ENCODE results near the gene CTPS1.

Gene CTPS1

GRCh38 chr1:40971966-40972365 is 7.5 kb upstream of the CTPS1 start:
- no peak for DNase-seq

DNA sequence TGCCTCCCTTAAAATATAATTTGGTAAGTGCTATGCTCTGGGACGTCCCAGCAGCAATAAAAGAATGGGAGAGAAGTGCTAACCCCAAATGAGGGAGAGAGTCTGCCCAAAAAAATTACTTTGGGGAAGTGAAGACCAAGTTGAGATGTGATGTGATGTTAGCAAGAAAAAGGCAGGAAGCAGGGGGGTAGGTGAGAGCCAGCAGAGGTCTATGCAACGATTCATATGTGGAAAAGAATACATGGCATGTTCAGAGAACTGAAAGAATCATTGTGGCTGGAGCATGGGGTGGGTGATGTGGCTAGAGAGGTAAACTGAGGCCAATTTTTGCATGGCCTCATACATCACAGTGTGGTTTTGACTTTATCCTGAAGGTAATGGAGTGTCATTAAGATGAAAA is 5.6 kb upstream of the CTPS1 start:
- DNase-seq = no peak

- DNase-seq = no peak
These were observed 4.6 kb upstream of the CTPS1 start for GRCh38 chr1:40974945-40975344.

DNA sequence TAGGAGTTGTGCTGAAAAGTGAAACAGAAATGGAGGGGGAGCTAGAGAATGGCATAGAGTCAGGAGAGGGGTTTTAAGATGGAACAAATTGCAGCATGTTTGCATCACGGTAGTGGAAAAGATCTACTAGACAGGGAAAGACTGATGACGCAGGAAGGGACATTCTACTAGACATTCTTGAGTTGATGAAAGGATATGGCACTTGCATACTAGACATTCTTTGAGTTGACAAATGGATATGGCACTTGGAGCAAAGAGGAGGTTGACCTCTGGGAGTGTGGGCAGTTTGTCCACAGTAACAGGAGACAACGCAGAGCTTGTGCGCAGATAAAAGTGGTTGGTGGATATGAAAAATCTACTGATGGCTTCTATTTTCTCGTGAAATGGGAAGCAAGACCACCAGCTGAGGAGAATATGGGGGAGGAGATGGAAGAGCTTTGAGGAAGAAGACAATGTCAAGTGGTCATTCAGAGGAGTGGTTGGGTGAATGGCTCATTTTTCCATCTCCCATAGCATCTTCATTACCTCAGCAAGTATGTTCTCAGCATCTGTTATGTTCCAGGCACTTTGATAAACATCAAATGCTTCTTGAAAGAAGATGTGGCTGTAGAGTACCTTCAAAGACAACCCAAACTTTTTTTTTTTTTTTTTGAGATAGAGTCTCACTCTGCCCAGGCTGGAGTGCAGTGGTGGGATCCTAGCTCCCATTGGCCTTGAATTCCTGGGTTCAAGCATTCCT is 2.4 kb upstream of the CTPS1 start:
- DNase-seq = no peak

GRCh38 chr1:40977716-40978115 is 1.8 kb upstream of the CTPS1 start:
- DNase-seq = no peak

- DNase-seq = no peak
These were observed 633 bp upstream of the CTPS1 start for GRCh38 chr1:40978886-40979240.

DNA sequence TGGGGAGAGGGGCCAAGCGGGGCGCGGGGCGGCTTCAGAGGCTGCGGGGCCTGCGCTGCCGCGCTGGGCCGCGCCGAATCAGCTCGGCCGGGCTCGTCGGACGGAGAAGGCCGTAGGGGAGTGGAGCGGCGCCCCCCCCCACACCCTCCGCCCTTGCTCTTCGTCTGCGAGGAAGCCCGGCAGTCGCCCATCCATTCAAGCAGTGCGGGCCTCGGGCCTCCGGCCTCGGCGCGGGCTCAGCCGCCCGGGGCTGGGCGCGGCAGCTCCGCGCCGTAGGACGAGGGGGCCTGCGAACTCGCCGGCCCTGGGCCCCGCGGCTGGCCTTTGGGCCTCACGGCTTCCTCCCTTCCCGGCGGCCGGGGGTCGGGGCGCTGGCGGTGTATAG is 564 bp downstream of the CTPS1 start:
- DNase-seq = no peak

- peak; percentile 12 for DNase-seq
These were observed 1.1 kb downstream of the CTPS1 start for GRCh38 chr1:40980453-40981121.

DNA sequence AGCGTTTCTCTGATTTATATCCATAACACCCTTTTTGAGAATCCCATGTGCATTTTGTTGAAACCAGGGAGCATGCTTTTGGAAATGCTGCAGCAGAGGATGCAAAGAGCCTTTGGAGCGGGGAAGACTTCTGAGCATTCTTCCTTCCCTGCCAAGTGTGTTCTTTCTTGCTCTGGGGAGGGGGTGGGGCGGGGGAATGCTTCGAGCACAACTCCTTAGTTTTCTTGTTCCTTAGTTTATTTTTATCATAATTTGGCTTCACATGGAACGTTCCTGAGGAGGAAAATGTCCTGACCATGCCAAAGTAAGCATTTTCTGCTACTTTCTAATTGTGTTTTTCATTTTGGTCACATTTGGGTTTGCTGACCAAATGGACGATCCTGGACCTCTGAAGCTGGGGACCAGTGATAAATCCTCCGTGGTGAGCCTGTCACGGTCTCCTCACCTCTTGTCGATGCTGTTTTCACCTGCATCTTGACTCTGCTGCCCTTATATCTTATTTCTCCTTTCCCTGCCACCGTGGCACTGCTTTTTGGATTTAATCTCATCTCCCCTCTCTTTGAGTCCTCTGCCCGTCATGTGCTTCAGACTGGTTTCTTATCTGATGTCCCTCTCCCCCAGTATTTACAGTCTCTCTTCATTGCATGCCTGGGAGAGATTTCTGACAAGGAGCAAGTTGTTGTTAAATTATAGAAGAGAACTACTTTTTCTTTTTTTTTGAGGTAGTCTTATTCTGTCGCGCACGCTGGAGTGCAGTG is 2.4 kb downstream of the CTPS1 start:
- DNase-seq = no peak

DNA sequence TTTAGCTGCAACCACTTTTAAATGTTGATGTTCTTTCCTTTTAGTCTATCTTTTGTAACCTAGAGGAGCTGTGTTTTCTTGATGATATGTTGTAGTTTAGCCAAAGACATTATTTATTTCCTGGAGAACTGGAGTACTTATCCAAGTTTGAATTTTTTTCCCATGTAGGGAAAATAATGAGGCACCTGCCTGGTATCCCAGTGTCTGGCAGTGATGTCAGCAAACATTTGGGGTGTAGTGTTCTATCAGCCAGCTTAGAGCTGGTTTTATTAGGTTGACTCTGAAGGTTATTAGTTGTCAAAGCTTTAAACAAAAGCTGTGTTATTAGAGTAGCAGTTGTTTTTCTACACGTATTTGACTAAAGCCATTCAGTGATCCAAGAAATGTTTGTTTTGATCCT is 3.2 kb downstream of the CTPS1 start:
- no peak for DNase-seq

DNA sequence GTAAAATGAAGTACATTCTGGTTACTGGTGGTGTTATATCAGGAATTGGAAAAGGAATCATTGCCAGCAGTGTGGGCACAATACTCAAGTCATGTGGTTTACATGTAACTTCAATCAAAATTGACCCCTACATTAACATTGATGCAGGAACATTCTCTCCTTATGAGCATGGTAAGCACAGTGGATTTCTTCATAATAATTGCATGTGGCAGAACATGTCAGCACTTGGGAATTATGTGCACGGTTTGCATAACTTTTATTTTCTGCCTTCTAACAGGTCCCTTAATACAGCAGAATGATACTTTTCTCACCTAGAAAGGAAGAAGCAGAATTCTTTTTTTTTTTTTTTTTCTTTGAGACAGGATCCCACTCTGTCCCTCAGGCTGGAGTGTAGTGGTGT is 3.8 kb downstream of the CTPS1 start:
- DNase-seq = no peak

DNA sequence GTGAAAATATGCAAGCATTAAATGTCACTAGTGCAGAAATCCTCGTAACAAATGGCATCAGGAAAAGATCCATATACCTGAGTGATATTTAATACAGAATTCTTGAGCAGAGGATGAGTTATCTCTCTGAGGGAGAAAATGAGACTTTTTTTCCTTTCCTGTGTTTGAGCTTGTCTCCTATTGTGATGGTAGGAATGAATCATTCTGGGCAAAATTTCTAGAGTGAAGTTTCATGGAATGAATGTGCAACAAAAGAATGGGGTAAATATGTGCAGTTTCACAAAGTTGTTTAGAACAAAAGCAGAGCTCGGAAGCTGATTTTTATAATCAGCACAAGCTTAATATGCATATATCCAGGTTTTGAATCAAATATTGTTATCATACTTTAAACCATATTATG is 4.6 kb downstream of the CTPS1 start:
- no peak for DNase-seq

DNA sequence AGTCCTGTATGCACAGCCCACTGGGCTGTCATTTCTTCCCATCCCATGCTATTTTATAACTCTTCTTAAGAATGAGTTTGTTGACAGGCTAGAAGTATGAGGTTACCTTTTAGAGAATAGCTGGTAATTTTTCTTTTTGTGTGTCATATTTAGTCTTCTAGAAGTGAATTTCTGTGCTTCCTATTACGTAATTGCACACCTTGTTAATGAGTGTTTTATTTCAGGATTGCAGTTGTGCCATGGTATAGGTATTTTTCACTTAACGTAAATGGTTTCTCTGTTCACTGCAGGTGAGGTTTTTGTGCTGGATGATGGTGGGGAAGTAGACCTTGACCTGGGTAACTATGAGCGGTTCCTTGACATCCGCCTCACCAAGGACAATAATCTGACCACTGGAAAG is 5.0 kb downstream of the CTPS1 start:
- DNase-seq = no peak

DNA sequence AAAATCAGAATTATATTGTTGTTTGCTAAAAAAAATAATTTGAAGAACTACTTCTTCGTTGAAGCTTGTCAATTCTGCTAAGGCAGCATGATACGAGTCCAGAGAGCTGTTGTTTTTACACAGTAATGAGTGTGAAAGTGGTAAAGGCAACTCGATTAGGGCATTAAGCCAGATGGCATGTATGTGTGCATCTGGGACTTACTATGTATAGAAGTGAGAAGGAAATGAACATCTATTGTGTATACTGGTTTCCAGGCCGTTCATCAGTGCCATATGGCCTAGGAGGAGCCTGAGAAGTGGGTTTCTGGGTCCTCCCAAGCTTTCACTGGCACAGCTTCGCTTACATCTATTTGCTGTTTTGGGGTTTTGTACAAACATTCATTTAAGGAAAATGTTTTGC is 5.7 kb downstream of the CTPS1 start:
- DNase-seq = no peak

- DNase-seq = no peak
These were observed 6.4 kb downstream of the CTPS1 start for GRCh38 chr1:40985875-40986274.

- no peak for DNase-seq
These were observed 6.9 kb downstream of the CTPS1 start for GRCh38 chr1:40986328-40986783.

DNA sequence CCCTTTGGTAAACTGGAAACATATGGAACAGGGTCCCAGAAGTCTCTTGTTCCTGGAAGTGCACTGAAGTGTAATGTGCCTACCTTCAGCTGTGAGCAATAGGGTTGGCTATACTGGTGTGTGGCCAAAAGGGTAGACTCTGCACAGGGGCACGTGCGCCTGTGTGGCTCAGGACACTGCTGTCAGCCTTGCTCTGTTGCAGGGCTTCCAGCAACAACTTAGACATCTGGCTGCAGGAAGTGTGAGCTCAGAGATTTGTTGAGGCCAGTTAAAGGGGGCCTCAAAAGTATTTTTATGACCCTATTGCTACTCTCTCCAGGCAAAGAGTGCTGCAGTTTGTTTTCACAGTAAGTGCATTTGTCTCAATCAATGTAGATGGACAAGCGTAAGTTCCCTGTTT is 7.5 kb downstream of the CTPS1 start:
- no peak for DNase-seq

DNA sequence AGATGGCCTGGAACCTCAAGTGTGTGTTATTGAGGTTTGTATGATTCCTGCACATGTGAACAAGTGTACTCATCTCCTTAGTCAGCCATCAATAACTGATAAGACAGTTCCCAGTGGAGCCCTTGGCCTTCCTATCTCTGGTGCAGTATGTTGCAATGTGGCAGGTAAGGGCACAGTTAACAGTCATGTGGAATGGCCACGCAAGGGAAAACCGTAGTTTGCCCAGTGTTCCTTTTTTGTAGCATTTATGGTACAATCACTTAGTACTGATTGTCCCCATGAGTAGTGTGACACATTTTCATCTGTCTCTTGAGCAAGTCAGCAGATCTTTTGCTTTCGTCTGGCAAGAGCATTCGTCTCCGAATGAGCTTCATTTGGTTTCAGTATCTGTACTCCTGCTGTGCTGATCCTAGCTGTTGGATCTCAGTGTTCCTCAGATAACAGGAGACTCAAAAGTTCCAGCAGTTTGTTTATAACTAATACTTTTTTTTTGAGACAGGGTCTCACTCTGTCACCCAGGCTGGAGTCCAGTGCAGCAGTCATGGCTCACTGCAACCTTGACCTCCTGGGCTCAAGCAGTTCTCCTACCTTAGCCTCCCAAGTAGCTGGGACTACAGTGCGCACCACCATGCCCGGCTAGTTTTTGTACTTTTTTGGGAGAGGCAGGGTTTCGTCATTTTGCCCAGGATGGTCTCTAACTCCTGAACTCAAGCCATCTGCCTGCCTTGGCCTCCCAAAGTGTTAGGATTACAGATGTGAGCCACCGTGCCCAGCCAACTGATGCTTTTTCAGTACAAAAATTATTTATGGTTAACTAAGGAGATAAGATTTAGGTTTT is 8.2 kb downstream of the CTPS1 start:
- DNase-seq = no peak

DNA sequence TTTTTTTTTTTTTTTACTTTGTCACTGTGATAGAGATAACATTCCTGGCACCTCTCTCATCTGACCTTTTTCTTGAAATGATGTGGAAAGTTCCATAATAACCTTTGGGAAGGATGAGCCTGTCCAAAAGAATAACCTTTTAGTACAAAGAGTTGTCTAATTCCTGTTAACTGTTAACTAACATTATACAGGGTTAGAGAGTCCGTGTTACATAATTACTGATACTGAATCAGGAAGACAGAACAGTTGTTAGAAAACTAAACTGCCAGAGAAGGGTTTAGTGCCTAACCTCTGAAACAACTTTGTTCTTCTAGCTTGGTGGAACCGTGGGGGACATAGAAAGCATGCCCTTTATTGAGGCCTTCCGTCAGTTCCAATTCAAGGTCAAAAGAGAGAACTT is 8.8 kb downstream of the CTPS1 start:
- no peak for DNase-seq

DNA sequence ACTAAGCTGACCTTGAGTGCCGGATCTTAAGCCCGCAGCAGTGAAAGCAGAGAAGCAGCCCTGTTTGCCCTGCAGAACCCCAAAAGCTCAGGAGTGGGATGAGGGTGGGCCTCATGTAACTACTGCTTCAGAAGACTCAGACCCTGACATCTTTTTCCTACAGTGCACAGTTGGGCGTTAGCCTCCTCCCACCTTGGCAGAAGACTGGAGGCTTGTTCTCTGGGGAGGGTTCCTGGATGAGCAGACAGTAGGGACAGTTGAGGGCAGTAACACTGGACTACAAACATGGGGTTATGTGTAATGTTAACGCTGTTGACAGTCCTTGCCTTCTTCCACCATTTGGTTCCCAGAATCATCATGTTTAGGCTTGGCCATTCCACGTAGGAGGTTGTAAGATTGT is 9.6 kb downstream of the CTPS1 start:
- DNase-seq = no peak

DNA sequence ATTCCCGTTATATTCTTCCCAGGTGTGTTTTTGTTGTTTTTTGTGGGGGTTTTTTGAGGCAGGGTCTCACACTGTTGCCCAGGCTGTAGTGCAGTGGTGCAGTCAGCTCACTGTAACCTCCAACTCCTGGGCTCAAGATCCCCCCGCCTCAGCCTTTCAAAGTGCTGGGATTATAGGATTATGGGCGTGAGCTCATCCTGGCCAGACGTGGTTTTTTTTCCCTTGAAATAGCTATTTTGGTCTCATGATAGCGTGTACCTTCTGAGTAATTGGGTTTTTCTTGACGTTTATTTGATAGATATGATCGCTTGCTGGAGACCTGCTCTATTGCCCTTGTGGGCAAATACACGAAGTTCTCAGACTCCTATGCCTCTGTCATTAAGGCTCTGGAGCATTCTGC is 17.6 kb downstream of the CTPS1 start:
- no peak for DNase-seq

DNA sequence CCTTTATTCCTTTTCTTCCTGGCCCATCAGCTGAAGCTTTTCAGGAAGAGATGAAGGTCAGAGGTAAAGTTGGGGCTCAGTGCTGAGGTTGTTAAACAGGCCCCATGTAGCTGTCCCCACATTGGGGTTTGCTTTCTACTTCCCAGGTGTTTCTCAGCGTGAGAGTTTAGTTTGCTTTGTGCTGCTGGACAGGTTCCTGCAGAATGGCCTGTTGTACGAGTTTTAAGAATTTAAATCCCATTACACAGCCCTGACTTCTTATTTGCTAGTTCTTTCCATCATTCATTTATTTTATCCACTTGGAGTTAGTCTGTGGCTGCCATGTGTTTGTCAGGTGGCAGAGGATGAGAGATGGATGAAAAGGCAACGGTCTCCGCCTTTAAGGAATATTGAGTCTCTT is 19.2 kb downstream of the CTPS1 start:
- no peak for DNase-seq

DNA sequence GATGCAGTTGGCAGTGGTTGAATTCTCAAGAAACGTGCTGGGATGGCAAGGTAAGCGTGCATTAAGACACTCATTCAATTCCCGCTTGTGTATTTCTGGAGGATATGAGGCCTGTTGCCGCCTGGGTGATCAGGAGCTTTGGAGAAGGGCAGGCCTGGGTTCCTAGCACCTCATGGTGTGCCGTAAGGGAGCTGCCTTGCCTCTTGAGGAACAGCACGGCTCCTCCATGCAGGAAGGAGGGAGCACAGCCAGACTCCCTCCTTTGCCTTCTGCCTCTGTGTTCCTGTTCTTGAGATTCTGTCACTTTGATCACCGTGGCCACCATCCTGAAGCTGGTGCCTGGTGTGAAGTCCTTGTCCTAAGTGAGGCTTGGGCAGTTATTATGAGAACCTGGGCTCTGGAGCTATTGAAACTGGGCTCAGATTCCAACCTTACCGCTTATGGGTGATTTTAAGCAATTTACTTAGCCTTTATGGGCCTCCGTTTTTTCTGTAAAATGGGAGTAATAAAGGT is 23.7 kb downstream of the CTPS1 start:
- no peak for DNase-seq
